ENCODE data around the gene SLC46A2. TPM values are rescaled to one million over a fixed set of nuclear protein-coding genes. Genes with fewer than 3 reads are reported as not detected.

The SLC46A2 gene
- total RNA-seq, 4 donors from 2014 or later, result 0.22 to 3.1 TPM; not detected in 2

DNA sequence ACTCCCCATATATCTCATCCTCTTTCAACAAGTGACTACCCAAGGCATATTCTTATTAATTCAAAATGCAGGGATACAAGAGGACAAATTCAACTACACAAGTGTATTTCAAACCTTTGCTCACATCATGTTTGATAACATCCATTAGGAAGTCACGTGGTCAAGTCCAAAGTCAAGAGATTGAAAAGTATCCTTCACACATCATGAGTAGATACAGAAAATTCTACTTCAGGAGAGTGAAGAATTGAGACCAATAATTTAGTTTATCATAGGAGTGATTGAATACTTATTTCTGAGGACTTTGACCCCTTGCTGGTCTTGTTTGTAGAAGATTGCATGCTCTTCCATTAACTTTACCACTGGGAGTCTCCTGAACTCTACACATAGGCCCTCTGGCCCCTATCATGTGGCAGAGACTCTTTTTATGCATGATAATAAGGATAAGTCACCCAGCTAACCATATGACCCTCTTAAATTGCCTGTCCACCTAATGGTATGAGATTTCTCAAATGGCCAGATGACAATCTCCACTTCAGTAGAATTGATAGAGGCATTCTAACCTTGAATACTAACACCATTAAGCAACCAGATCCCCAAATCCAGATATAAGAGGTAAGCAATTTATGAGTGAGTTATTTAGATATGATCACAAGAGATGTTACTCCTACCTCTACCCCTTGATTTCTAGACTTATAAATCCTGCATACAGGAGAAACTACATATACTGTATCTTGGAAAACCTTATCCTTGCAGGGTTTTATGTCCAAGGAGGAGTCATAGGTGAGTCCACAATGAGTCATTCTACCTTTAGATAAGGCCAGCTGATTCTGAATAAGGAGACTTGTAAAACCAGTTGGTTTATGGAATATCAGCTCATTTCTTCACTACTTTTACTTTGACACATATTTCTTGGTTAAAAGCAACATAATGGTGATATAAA lies 26.6 kb upstream of the SLC46A2 start:
- TF ChIP-seq, protein P1, sequence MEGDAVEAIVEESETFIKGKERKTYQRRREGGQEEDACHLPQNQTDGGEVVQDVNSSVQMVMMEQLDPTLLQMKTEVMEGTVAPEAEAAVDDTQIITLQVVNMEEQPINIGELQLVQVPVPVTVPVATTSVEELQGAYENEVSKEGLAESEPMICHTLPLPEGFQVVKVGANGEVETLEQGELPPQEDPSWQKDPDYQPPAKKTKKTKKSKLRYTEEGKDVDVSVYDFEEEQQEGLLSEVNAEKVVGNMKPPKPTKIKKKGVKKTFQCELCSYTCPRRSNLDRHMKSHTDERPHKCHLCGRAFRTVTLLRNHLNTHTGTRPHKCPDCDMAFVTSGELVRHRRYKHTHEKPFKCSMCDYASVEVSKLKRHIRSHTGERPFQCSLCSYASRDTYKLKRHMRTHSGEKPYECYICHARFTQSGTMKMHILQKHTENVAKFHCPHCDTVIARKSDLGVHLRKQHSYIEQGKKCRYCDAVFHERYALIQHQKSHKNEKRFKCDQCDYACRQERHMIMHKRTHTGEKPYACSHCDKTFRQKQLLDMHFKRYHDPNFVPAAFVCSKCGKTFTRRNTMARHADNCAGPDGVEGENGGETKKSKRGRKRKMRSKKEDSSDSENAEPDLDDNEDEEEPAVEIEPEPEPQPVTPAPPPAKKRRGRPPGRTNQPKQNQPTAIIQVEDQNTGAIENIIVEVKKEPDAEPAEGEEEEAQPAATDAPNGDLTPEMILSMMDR (IDR thresholded peaks at IDR 0.05; ENCODE audit: low read depth), result no peak

DNA sequence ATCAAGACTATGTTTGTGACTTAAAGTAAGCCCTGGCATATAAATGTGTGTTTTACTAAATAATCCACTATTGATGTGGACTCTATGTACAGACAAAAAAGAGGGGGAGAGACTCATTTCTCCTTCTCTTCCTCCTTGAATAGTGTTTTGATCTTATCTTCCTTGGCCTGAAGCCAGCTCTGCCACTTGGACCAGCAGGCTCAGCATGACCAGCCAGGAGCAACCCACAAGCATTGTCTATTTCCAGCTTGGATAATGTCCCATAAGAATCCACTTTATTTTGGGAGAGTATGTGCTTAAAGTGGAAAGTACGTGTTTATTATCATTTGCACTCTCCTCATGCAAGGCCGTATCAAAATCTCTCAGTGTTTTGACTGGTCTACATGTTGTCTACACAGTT lies 23.8 kb upstream of the SLC46A2 start:
- TF ChIP-seq, protein P1 (IDR thresholded peaks at IDR 0.05; ENCODE audit: low read depth), result no peak

DNA sequence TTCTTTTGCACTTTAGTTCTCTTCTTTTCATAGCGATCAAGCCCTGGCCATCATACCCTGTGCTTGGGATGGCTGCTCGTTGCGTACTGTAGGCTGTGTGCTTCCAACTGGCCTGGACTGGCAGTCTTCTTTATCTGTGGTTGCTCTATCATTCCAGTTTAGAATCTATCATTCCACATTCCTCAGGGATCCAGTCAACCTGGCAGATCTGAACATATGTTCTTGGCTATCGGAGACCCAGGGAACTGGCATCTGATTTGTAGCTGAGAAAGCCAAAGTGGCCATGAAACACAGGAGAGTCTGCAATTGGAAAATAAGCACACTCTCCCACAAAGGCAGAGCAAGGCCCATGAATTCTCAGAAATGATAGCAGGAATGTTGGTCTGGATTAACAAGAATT lies 22.6 kb upstream of the SLC46A2 start:
- TF ChIP-seq, protein P1 (IDR thresholded peaks at IDR 0.05; ENCODE audit: low read depth), result no peak

DNA sequence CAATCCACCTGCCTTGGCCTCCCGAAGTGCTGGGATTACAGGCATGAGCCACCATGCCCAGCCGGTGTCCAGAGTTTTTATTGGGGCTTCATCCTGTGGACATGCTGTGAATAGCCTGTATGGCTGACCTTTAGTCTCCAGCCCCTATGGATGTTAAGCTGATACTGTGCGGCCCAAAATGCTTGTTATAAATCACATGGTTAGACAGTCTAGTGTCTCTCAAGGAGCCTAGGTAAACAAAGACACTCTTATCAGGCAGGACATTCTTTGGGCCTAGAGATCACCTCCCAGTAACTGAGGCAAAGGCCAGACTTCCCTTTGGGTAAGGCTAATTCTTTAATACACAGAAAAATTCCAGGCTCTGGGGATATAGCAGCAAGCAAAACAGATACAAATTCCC lies 22.0 kb upstream of the SLC46A2 start:
- TF ChIP-seq, protein P1 (IDR thresholded peaks at IDR 0.05; ENCODE audit: low read depth), result no peak

DNA sequence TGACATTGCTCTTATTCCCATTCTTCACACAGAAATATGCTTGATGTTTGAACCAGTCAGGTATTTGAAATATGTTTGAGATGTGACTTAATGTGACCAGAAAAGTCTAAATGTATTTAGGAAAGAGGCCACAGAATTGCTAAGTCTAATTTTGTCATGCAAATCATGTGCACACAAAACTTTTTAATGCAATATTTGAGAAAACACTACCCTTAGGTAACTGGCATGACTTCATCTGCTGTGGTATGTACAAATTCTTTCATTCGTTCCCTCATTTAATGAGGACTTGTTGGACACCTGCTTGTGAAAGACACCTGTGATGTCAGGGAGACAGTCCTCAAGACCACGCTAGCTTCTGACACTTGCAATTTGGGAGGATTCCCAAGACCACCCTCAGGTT lies 21.1 kb upstream of the SLC46A2 start:
- TF ChIP-seq, protein P1 (IDR thresholded peaks at IDR 0.05; ENCODE audit: low read depth), result no peak

DNA sequence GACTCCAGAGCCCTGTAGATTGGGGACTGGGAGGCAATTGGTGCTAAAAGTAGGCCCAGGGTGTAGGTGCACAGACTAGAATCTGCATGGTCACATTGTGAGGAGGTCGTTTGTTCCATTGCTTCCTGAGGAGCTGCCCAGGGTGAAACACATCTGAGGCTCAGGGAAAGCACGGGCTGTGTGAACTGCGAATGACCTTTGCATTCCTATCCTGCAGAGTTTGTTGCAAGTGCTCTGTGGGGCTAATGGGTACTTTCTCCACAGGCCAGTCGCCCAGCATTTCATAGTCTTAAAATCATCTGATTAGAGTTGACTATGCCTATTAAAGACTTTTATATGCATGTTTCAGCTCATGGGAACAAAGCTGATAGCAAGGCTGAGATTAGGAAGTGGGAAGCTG lies 14.4 kb upstream of the SLC46A2 start:
- TF ChIP-seq, protein P1 (IDR thresholded peaks at IDR 0.05; ENCODE audit: low read depth), result no peak

DNA sequence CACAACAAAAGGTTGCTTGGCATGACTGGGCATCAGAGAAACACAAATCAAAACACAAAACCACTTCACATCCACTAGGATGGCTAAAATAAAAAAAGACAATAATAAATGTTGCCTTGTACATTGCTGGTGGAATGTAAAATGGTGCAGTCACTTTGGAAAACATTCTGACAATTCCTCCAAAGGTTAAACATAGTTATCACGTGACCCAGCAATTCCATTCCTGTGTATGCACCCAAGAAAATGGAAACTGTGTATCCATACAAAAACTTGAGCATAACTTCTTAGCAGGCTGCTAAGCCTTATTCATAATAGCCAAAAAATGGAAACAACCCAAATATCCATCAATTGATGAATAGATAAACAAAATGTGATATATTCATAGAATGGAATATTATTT lies 10.2 kb upstream of the SLC46A2 start:
- TF ChIP-seq, protein P1 (IDR thresholded peaks at IDR 0.05; ENCODE audit: low read depth), result no peak

All from subcutaneous adipose tissue (tissue), 4 donors.